SH-SY5Y (cell line): ENCODE data around the gene CNOT10.

Experiments
- GATA2 ChIP-seq: IDR thresholded peaks from 2 replicates; pipeline ENCODE4 v1.6.1; 2011; ENCODE audit warnings: mild to moderate bottlenecking, low read depth, low read length
- GATA3 ChIP-seq: IDR thresholded peaks from 2 replicates; pipeline ENCODE4 v1.6.1; 2011; ENCODE audit warnings: low read depth, mild to moderate bottlenecking, low read length, moderate library complexity

CNOT10 gene

GRCh38 chr3:32684800-32685542, at the start of gene CNOT10:
Gene CNOT10 (plus strand): TSS chr3:32685188. CDS start chr3:32685461, 273 bp downstream.
- TF ChIP-seq GATA2 (no peak), GATA3 (no peak)

DNA sequence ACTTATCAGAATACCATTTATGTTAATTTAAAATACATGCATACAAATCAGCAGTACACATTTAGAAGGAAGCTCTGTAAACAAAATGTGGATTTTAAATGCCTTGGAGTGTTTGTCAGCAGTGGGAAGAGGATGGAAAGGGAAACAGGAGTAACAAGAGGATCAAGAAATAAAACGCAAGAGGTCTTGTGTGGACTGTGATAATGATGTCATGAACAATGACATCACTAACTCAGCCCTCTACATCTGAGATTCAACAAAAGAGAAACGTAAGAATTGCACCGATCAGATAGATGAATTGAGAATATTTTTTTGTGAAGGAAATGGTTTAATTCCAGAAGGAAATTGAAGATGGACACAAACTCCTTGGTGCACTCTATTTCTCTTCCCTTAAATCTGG, 44.0 kb upstream of the CNOT10 start:
- no peak for TF ChIP-seq GATA2
- TF ChIP-seq GATA3, result no peak

GRCh38 chr3:32641356-32641755, 43.6 kb upstream of the CNOT10 start:
- TF ChIP-seq GATA2 (no peak), GATA3 (no peak)

- no peak for TF ChIP-seq GATA2
- TF ChIP-seq GATA3, result no peak
Observed at GRCh38 chr3:32643354-32643753, 41.6 kb upstream of the CNOT10 start.

GRCh38 chr3:32643816-32644215, 41.2 kb upstream of the CNOT10 start:
- no peak for TF ChIP-seq GATA2
- no peak for TF ChIP-seq GATA3

DNA sequence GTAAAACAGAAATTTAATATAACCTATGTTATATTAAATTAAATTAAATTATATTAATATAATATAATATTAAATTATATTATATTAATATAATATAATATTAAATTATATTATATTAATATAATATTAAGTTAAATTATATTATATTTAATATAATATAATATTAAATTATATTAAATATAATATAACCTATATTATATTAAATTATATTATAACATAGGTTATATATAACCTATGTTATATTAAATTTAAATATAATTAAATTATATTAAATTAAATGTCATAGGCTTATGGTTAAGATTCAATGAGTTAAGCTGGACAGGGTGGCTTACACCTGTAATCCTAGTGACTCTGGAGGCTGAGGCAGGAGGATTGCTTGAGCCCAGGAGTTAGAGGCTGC, 40.6 kb upstream of the CNOT10 start:
- TF ChIP-seq GATA3, result no peak
- no peak for TF ChIP-seq GATA2

DNA sequence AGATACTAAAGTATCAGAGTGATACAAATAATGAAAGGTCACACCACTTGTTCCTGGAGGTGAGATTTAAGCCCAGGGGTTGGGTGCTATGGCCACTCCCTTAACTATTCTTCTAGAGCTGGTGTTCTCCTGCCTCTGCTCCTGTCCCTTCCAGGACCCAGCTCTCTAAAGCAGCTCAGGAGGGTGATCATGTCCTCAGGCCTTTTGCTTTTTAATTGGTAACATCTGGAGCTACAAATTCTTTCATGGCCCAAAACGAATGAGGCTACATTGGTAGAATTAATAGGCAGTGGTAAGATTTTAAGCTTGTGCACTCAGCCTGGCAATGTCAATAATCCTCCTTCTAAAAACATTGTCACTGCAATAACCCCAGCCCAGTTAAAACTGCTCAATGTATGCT, 38.2 kb upstream of the CNOT10 start:
- TF ChIP-seq GATA3, result no peak
- no peak for TF ChIP-seq GATA2

DNA sequence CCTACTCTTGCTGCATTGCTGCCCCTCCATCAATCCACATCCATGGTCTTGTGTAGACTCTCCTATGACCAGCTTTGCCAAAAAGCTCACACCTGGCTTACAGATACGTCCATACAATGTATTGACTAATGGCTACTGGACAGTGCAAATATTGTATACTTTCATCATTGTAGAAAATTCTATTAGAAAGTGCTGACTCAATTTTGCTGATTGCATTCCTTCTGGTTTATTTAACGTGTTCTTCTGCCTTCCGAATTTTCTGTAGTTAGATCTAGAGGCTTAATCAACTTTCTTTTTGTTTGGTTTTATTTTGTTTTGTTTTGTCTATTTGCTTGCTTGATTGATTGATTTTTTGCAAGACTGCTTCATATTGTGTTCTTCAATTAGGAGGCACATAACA, 29.8 kb upstream of the CNOT10 start:
- no peak for TF ChIP-seq GATA2
- no peak for TF ChIP-seq GATA3

DNA sequence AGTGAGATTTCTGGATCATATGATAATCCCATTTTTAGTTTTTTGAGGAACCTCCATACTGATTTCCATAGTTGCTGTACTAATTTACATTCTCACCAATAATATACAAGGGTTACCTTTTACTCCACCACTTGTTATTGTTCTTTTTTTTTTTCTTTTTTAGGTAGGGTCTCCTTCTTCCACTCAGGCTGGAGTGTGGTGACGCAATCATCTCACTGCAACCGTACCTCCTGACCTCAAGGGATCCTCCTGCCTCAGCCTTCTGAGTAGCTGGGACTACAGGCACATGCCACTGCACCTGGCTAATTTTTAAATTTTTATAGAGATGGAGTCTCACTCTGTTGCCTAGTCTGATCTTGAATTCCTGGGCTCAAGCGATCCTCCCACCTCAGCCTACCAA, 24.4 kb upstream of the CNOT10 start:
- TF ChIP-seq GATA3, result no peak
- no peak for TF ChIP-seq GATA2

DNA sequence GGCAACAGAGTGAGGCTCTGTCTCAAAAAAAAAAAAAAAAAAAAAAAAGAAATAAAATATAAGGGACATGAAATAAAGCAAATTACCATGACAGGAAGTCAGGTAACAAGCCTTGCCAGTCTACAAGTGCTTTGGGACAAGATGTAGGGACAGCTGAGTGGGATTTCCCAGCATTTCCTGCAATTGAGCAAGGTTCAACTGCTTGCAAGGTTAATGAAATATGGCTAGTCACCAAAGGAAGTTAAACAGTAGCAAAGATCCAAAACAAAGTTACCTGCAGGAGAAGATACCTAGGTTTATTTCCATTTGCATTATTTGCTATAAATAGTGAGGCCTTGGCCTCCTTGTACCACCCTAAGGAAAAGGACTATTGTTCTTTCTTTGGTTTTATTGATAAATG, 22.3 kb upstream of the CNOT10 start:
- TF ChIP-seq GATA3 (no peak), GATA2 (no peak)

- TF ChIP-seq GATA3, result no peak
- TF ChIP-seq GATA2, result no peak
Observed at GRCh38 chr3:32667072-32667582, 17.9 kb upstream of the CNOT10 start.

DNA sequence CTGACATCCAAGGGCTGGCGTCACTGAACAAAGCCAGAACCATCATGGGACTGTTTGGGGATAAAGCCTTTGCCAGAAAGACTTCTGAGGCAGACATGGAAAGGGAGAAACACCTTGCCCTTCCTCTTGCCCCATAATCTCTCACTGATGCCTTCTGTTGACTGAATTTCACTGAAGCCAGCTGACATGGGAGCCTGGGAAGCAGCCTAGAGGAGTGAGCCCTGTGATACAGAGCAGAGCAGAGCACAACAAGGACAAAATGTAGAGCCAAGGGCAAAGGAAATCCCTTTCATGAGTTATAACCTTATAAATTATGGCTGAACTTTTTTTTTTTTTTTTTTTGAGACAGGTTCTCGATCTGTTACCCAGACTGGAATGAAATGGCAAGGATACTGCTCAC, 9.8 kb upstream of the CNOT10 start:
- TF ChIP-seq GATA3 (no peak), GATA2 (no peak)

DNA sequence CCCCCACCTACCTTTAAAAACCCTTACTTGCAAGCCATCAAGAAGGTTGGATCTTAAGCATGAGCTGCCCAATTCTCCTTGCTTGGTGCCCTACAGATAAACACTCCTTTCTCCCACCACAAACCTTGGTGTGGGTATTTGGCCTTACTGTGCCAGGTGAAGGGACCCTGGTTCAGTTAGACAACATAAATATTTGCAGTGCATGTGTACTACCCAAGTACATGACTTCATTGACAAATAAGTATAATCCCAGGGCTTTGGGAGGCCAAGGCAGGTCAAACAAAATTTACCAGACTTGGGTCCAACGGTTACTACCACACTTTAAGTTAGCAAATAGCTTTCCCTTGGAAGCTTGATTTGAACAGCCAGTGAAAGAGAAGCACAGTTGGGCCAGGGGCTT, 9.3 kb upstream of the CNOT10 start:
- TF ChIP-seq GATA3, result no peak
- TF ChIP-seq GATA2, result no peak

- TF ChIP-seq GATA2 (no peak), GATA3 (no peak)
Observed at GRCh38 chr3:32681811-32682210, 3.2 kb upstream of the CNOT10 start.

DNA sequence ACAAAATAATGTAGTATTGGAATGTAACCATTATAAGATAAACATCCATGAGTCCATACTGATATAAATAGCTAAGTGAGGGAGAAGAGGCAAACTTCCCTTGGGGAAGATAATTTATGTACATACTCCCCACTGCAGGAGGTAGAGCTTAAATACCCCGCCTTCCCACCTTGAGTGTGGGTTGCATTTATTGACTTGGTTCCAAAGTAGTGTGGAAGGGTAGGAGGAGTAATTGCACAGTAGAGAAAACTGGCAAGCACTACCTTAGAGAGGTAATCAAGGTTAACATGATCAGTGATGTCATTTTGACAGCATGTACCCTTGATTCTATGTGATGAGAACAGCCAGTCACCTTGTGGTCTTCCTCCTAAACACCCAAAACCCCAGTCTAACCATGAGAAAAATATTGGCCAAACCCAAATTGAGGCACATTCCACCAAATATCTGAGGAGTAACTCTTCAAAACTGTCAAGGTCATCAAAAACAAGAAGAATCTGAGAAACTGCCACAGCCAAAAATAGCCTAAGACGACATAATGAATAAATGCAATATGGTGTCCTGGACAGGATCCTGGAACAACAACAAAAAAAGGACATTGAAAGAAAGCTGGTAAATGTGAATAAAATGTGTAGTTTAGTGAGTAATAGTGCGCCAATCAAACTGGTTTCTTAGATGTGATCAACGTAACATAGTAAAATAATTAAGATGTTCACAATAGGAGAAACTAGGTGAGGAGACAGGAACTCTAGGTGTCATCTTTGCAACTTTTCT, 774 bp upstream of the CNOT10 start:
- TF ChIP-seq GATA2, result no peak
- no peak for TF ChIP-seq GATA3
